Activated T-helper 17 cell treated with anti-CD3 and anti-CD28 coated beads, Interleukin-2, amount 50 U/mL, for 72 hours (primary cell): ENCODE measurements around the gene SWAP70. TPM values are rescaled to one million over a fixed set of nuclear protein-coding genes. Genes with fewer than 3 reads are reported as not detected.

ENCODE experiments used
- ATAC-seq: fragments of 150-1000 bp; cut with Tn5 transposase; replicated peaks from 2 replicates; pipeline ENCODE4 v1.10.0; 2021; ENCODE audit warnings: mild to moderate bottlenecking, moderate library complexity
- H3K27ac Mint-ChIP-seq: one replicate; pipeline ENCODE4 v1.8.0; 2022; ENCODE audit warnings: mixed read lengths
- H3K27me3 Mint-ChIP-seq: one replicate; pipeline ENCODE4 v1.8.0; 2022; ENCODE audit warnings: mixed read lengths
- H3K36me3 Mint-ChIP-seq: one replicate; pipeline ENCODE4 v1.8.0; 2022; ENCODE audit warnings: low read depth, mild to moderate bottlenecking, mixed read lengths
- H3K4me1 Mint-ChIP-seq: one replicate; pipeline ENCODE4 v1.8.0; 2022; ENCODE audit warnings: mixed read lengths
- H3K4me3 Mint-ChIP-seq: one replicate; pipeline ENCODE4 v1.8.0; 2022; ENCODE audit warnings: mild to moderate bottlenecking, mixed read lengths
- H3K9me3 Mint-ChIP-seq: one replicate; pipeline ENCODE4 v1.8.0; 2022; ENCODE audit warnings: mixed read lengths
- total RNA-seq, 2 donors: library from RNA; stranded (reverse); gene quantifications; one replicate each; pipeline ENCODE4 v1.2.3, GENCODE V29; 2022

Gene SWAP70
- total RNA-seq, 2 donors from 2014 or later, result 5.4 to 8.2 TPM

- Mint-ChIP-seq H3K4me3 (peak overlapping the region; percentile 17), H3K9me3 (no peaks in the 10 kb centered on the region), H3K4me1 (peaks cover 13% of the 10 kb centered on the region), H3K27ac (peak overlapping the region; percentile 37), H3K36me3 (no peaks in the 10 kb centered on the region), H3K27me3 (no peaks in the 10 kb centered on the region)
- peak; percentile 86 for ATAC-seq
These were observed 52.6 kb downstream of the SWAP70 start for GRCh38 chr11:9716275-9717039.

GRCh38 chr11:9717040-9717357 is 53.1 kb downstream of the SWAP70 start:
- Mint-ChIP-seq H3K27ac (peak overlapping the region; percentile 37), H3K4me3 (peak overlapping the region; percentile 17)

GRCh38 chr11:9717719-9718118 is 53.8 kb downstream of the SWAP70 start:
- no peak for ATAC-seq
- H3K27ac Mint-ChIP-seq, result no peak overlapping the region
- H3K36me3 Mint-ChIP-seq, result no peaks in the 10 kb centered on the region
- peaks cover 13% of the 10 kb centered on the region for H3K4me1 Mint-ChIP-seq
- no peaks in the 10 kb centered on the region for H3K9me3 Mint-ChIP-seq
- H3K4me3 Mint-ChIP-seq, result no peak overlapping the region
- no peaks in the 10 kb centered on the region for H3K27me3 Mint-ChIP-seq

More at GRCh38 chr11:9717040-9717357, 53.1 kb downstream of the SWAP70 start:
- H3K9me3 Mint-ChIP-seq, result no peaks in the 10 kb centered on the region
- peaks cover 13% of the 10 kb centered on the region for H3K4me1 Mint-ChIP-seq
- no peaks in the 10 kb centered on the region for H3K36me3 Mint-ChIP-seq
- no peak for ATAC-seq
- no peaks in the 10 kb centered on the region for H3K27me3 Mint-ChIP-seq

GRCh38 chr11:9718147-9718546 is 54.3 kb downstream of the SWAP70 start:
- Mint-ChIP-seq H3K9me3 (no peaks in the 10 kb centered on the region), H3K27me3 (no peaks in the 10 kb centered on the region), H3K36me3 (no peaks in the 10 kb centered on the region), H3K4me1 (peaks cover 13% of the 10 kb centered on the region), H3K27ac (no peak overlapping the region), H3K4me3 (no peak overlapping the region)
- ATAC-seq, result no peak

- Mint-ChIP-seq H3K27me3 (no peaks in the 10 kb centered on the region), H3K9me3 (no peaks in the 10 kb centered on the region), H3K36me3 (no peaks in the 10 kb centered on the region), H3K4me1 (peaks cover 13% of the 10 kb centered on the region), H3K4me3 (no peak overlapping the region), H3K27ac (no peak overlapping the region)
- no peak for ATAC-seq
These were observed 55.9 kb downstream of the SWAP70 start for GRCh38 chr11:9719566-9720289.

- H3K9me3 Mint-ChIP-seq, result no peaks in the 10 kb centered on the region
- H3K27ac Mint-ChIP-seq, result no peak overlapping the region
- no peak for ATAC-seq
- H3K27me3 Mint-ChIP-seq, result no peaks in the 10 kb centered on the region
- H3K4me1 Mint-ChIP-seq, result peaks cover 13% of the 10 kb centered on the region
- no peaks in the 10 kb centered on the region for H3K36me3 Mint-ChIP-seq
- no peak overlapping the region for H3K4me3 Mint-ChIP-seq
These were observed 56.4 kb downstream of the SWAP70 start for GRCh38 chr11:9720290-9720630.

GRCh38 chr11:9722023-9722422 is 58.1 kb downstream of the SWAP70 start:
- Mint-ChIP-seq H3K4me1 (peaks cover 6% of the 10 kb centered on the region), H3K27ac (no peak overlapping the region), H3K36me3 (no peaks in the 10 kb centered on the region), H3K27me3 (no peaks in the 10 kb centered on the region), H3K4me3 (no peak overlapping the region), H3K9me3 (no peaks in the 10 kb centered on the region)
- ATAC-seq, result no peak

GRCh38 chr11:9722893-9723292 is 59.0 kb downstream of the SWAP70 start:
- Mint-ChIP-seq H3K36me3 (no peaks in the 10 kb centered on the region), H3K4me3 (no peak overlapping the region), H3K27ac (no peak overlapping the region), H3K4me1 (peaks cover 4% of the 10 kb centered on the region), H3K9me3 (no peaks in the 10 kb centered on the region), H3K27me3 (no peaks in the 10 kb centered on the region)
- no peak for ATAC-seq

GRCh38 chr11:9726321-9727022 is 62.6 kb downstream of the SWAP70 start:
- no peak for ATAC-seq
- Mint-ChIP-seq H3K27me3 (no peaks in the 10 kb centered on the region), H3K4me1 (no peaks in the 10 kb centered on the region), H3K27ac (no peak overlapping the region), H3K9me3 (no peaks in the 10 kb centered on the region), H3K4me3 (no peak overlapping the region), H3K36me3 (no peaks in the 10 kb centered on the region)

- H3K9me3 Mint-ChIP-seq, result no peaks in the 10 kb centered on the region
- H3K27ac Mint-ChIP-seq, result no peak overlapping the region
- no peak overlapping the region for H3K4me3 Mint-ChIP-seq
- no peaks in the 10 kb centered on the region for H3K36me3 Mint-ChIP-seq
- H3K27me3 Mint-ChIP-seq, result no peaks in the 10 kb centered on the region
- no peak for ATAC-seq
- H3K4me1 Mint-ChIP-seq, result no peaks in the 10 kb centered on the region
These were observed 64.2 kb downstream of the SWAP70 start for GRCh38 chr11:9728058-9728457.

GRCh38 chr11:9731256-9731655 is 67.4 kb downstream of the SWAP70 start:
- peaks cover 4% of the 10 kb centered on the region for H3K9me3 Mint-ChIP-seq
- H3K36me3 Mint-ChIP-seq, result peaks cover 10% of the 10 kb centered on the region
- no peaks in the 10 kb centered on the region for H3K27me3 Mint-ChIP-seq
- ATAC-seq, result no peak
- no peak overlapping the region for H3K27ac Mint-ChIP-seq
- no peaks in the 10 kb centered on the region for H3K4me1 Mint-ChIP-seq
- no peak overlapping the region for H3K4me3 Mint-ChIP-seq

- H3K27ac Mint-ChIP-seq, result no peak overlapping the region
- ATAC-seq, result no peak
- H3K4me3 Mint-ChIP-seq, result no peak overlapping the region
These were observed 68.6 kb downstream of the SWAP70 start for GRCh38 chr11:9732453-9732852.

GRCh38 chr11:9733212-9733611 is 69.3 kb downstream of the SWAP70 start:
- Mint-ChIP-seq H3K27ac (no peak overlapping the region), H3K27me3 (no peaks in the 10 kb centered on the region), H3K36me3 (peaks cover 10% of the 10 kb centered on the region), H3K9me3 (peaks cover 10% of the 10 kb centered on the region), H3K4me3 (no peak overlapping the region), H3K4me1 (no peaks in the 10 kb centered on the region)
- ATAC-seq, result no peak

More at GRCh38 chr11:9732453-9732852, 68.6 kb downstream of the SWAP70 start:
- Mint-ChIP-seq H3K27me3 (no peaks in the 10 kb centered on the region), H3K36me3 (peaks cover 10% of the 10 kb centered on the region), H3K4me1 (no peaks in the 10 kb centered on the region), H3K9me3 (peaks cover 10% of the 10 kb centered on the region)

- Mint-ChIP-seq H3K4me1 (no peaks in the 10 kb centered on the region), H3K4me3 (no peak overlapping the region), H3K9me3 (peaks cover 10% of the 10 kb centered on the region), H3K27ac (no peak overlapping the region), H3K36me3 (peaks cover 10% of the 10 kb centered on the region), H3K27me3 (no peaks in the 10 kb centered on the region)
- no peak for ATAC-seq
These were observed 71.4 kb downstream of the SWAP70 start for GRCh38 chr11:9735236-9735635.

GRCh38 chr11:9735919-9736318 is 72.0 kb downstream of the SWAP70 start:
- Mint-ChIP-seq H3K9me3 (peaks cover 10% of the 10 kb centered on the region), H3K27me3 (no peaks in the 10 kb centered on the region), H3K36me3 (peaks cover 10% of the 10 kb centered on the region), H3K27ac (no peak overlapping the region), H3K4me3 (no peak overlapping the region), H3K4me1 (no peaks in the 10 kb centered on the region)
- no peak for ATAC-seq
